GM19452 (cell line): ENCODE data around the gene RPL38.

Experiments
- ATAC-seq: cut with Tn5 transposase; IDR thresholded peaks from one replicate; pipeline ENCODE4 v1.9.1; 2021; ENCODE audit not compliant: unreplicated experiment

The RPL38 gene

DNA sequence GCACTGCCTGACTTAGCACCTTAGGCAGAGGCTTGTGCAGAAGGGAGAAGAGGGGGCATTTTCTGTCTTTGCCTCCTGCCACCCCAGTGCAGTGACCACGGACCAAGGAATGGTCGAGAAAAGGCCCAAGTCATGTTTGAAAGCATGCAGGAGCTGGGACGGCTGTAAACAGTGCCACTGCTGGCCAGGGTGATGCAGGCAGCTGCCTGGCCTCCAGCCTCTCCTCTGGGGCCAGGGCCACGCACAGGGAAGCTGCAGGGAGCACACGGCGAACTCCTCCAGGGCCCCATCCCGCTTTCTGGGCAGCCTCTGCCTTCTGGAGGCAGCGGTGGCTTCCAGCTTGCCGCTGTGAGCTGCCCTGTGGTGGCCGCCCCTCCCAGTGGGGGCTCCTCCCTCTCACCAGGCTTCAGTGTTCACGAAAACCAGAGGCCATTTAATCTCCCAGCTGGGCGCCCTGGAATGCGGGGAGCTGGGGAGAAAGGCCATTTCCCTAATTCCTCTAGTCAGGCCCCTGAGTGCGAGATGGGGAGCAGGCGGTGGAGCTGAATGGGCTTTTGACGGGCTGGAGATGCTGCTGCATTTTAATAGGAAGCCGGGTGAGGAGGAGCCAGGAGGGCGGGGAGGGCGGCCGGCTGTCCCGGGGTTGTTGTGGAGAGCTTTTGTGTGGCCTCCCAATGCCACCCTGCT, 41.8 kb downstream of the RPL38 start:
- ATAC-seq: no peak

DNA sequence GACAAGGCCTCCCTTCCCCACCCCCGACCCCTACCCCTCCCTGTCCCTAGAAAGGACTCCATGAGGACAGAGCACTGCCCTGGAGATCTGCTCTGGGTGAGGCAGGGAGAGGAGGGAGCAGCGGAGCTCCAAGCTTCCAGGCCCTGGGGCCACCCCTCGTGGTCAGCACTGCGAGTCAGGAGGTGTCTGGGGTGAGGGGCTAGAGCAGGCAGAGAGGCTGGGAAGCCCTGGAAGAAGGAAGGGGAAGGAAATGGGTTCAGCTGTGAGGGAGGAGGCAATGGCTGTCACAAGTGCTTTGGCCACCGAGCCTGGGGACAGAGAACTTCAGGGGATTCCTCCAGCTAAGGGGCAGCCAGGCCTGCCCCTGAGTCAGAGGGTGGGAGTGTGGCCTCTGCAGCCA, 42.4 kb downstream of the RPL38 start:
- ATAC-seq: no peak

DNA sequence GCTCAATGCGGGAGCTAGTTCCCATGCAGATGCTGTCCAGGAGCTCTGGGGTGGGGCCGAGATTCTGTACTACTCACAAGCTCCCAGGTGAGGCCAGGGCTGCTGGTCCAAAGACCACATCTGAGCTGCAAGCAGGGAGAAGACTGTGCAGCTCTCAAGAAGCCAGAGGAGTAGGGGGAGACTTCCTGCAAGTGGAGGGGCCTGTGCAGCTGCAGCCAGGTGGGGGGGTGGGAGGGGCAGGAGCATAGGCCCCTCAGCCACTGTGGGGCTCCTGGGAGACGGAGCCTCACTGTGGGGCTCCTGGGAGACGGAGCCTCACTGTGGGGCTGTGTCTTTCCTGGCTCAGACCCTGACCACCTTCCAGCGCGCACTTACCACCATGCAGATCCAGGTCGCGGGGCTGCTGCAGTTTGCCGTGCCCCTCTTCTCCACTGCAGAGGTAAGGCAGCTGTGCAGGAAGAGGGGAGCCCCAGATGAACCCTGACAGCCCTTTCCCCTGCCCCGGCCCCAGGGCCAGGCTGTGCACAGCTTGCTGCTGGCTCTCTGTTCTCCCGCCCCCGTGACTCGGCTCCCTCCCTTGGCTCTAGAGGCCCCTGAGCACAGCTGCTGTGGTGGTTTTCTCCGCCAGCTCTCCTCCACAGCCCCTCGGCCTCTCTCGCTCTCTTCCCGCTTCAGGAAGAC, 46.3 kb downstream of the RPL38 start:
- no peak for ATAC-seq

DNA sequence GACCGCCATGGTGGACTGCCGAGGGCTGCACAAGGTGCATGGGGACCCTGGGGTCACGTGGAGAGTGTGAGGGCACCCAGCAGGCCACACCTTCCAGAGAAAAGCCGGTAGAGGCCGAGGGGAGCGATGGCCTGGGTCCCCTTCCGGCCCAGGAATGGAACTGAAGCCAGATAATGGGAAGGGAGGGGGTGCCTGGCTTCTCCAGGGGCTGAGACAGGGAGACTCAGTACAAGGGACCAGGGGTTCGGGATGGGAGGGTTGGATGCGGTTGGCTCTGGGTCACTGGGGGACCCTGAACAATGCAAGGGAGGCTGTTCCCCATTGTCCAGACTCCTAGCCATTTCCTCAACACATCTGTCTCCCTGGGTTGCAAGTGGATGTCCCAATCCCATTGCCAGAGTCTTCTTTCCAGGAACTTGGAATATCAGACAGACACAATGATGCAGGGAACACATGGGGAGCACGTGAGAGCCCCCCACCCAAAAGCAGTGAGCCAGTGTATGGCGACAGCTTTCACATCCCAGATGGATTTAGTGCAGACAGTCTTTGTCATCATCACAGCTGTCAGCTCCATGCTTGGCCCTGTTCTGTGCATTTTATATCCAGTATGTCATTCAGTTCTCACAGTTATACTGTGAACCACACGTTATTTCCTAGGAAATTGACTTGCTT, 47.0 kb downstream of the RPL38 start:
- ATAC-seq: no peak

DNA sequence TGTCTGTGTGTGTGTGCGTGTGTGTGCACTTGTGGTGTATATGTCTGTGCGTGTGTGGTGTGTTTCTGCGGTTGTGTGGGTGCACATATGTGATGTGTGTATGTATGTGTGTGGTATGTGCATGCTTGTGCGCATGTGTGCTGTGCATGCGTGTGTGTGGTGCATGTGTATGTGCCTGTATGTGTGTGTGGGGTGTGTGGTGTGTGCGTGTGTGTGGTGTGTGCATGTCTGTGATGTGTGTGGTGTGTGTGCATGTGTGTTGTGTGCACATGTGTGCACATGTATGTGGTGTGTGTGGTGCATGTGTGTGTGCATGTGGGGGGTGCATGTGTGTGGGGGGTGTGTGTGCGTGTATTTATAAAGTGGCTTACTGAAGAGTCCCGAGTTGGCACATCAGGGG, 47.6 kb downstream of the RPL38 start:
- ATAC-seq: no peak

DNA sequence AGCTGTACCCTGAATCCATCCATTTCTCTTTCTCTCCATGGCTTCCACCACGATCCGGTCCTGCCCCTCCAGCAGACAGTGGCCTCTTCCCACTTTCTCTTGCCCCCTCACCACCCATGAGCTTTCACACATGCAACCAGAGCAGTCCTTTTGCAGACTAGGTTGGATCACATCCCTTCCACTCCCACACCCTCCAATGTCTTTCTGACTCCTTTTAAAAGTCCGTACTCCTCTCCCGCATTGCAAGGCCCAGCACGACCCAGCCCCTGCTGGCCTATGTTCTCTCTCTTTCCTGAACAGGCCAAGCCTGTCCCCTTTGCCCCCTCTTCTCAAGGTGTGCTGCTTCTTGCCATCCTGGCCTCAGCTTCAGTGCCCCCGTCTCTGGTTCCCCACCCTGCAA, 48.1 kb downstream of the RPL38 start:
- no peak for ATAC-seq

DNA sequence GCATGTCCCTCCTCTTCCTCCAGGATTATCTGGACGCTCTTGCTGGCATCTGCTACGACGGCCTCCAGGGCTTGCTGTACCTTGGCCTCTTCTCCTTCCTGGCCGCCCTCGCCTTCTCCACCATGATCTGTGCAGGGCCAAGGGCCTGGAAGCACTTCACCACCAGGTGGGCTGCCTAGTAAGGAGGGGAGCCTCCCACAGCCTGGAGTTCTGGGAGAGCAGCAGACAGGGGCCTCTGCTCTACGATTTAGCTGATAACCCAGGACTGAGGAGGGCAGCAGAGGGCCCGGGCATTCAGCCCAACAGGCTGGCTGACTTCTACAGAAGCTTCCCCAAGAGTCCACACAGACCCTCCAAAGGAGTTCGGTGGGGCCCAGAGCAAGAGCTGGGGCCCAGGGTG, 48.7 kb downstream of the RPL38 start:
- ATAC-seq: no peak

DNA sequence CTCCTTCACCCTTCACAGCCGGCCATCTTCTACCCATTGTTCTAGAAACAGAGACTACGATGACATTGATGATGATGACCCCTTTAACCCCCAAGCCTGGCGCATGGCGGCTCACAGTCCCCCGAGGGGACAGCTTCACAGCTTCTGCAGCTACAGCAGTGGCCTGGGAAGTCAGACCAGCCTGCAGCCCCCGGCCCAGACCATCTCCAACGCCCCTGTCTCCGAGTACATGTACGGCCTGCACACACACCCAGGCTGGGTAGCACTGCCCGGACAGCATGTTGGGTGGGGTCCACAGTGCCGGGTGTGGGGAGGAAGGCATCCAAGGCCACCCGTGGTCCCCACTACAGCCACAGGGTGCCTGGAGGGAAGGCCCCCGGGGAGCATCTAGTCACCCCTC, 49.6 kb downstream of the RPL38 start:
- ATAC-seq: no peak

DNA sequence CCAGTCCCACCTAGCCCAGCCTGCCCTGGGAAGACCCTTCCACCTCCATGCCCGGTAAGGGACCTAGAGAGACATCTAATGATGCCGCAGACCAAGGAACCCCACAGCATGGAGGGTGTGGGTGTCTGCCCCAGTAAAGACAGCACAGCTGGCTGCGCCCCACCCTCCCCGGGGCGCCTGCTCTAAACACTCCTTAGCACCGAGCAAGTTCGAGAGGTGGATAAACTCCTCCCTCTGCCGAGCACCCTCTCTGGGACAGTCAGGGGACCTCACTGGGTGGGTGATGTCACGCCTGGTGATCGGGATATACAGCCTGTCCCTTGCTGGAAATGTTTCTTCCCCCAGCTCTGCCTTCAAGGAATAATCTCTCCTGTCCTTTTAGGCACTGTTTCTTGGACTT, 53.8 kb downstream of the RPL38 start:
- no peak for ATAC-seq

DNA sequence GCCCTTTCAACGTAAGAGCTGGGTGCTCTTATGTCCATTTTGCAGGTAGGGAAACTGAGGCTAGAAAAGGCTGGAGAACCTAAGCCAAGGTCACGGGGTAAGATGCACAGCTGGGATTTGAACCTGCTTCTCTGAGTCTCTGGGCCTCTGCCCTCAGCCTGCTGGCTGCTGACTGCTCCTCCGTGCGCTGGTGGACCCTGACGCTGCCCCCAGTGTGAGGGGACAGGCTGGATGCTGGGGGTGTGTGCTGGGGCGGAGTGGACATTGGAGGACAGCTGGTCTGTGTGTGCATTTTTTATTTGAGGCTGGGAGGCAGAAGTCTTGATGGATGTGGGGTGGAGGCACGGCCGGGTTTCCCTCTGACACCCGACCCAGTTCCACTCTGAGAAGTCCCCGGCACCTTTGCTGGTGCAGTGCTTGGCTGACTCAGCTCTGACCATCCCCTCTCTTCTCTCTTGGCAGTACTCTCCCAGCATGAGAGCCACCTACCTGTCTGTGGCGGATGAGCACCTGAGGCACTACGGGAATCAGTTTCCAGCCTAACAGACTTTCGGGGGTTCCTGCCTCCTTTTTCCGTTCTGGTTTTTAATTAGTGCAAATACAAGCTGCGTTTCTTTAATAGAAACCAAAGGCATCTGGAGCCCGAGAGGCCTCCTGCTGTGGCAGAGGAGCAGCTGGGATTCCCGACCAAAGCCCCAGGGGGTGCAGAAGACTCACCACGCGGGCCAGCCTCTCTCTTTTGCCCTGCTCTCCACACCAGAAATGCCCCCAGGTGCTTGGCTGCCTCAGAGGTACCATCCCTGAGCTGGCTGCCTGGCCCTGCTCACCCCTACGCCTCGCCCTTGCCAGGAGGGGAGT, 56.4 kb downstream of the RPL38 start:
- no peak for ATAC-seq
